GM10248 (cell line): ENCODE data around the gene SURF2.

Experiments used
- CTCF ChIA-PET: fragments of 300-600 bp; sonication (Branson Sonifier 250); formaldehyde crosslinking; extraction: SDS; loops from one replicate; lab custom pipeline; 2021; ENCODE audit warnings: antibody characterized with exemption; lab: Yijun Ruan, JAX
- POLR2A ChIA-PET: fragments of 350-650 bp; sonication (Branson Sonifier 250); formaldehyde crosslinking; extraction: SDS; loops from one replicate; lab custom pipeline; 2020; ENCODE audit warnings: antibody characterized with exemption; lab: Yijun Ruan, JAX
- DNase-seq: peaks from one replicate; pipeline ENCODE4 v3.0.0; 2012; ENCODE audit errors: extremely low spot score
- TF ChIP-seq, protein P1 (sequence below): IDR thresholded peaks from 2 replicates; pipeline ENCODE4 v1.5.1; 2012; ENCODE audit warnings: mild to moderate bottlenecking, low read depth; ENCODE audit errors: extremely low read depth, missing control alignments, control extremely low read depth

Gene SURF2

DNA sequence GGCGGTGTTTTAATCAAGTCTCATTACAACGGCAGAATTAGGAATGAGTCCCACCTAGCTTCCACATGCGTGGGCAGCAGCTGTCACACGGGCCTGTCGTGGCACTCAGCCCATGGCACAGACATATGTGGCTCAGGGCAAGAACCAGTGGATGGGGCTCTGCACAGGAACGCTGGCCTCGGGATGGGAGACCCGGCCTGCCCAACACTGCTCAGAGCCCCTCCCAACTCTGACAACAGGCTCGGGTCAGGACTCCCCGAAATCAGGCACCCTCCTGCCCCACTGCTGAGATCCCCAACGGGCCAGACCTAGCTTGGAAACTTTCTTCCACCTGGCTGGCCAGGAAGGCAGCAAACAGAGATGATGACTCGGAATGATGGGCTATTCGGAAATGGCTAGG lies 15.4 kb upstream of the SURF2 start:
- ChIA-PET POLR2A (interaction anchor here (0.5 to 1.2 kb wide), 2 partner anchors 24 to 31 kb away, joined by 3 to 7 read pairs; no protein-coding TSS in a partner anchor), CTCF (no interaction called here)
- TF ChIP-seq, protein P1, sequence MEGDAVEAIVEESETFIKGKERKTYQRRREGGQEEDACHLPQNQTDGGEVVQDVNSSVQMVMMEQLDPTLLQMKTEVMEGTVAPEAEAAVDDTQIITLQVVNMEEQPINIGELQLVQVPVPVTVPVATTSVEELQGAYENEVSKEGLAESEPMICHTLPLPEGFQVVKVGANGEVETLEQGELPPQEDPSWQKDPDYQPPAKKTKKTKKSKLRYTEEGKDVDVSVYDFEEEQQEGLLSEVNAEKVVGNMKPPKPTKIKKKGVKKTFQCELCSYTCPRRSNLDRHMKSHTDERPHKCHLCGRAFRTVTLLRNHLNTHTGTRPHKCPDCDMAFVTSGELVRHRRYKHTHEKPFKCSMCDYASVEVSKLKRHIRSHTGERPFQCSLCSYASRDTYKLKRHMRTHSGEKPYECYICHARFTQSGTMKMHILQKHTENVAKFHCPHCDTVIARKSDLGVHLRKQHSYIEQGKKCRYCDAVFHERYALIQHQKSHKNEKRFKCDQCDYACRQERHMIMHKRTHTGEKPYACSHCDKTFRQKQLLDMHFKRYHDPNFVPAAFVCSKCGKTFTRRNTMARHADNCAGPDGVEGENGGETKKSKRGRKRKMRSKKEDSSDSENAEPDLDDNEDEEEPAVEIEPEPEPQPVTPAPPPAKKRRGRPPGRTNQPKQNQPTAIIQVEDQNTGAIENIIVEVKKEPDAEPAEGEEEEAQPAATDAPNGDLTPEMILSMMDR, result no peak
- DNase-seq, result no peak

- ChIA-PET POLR2A (interaction anchor here (0.5 kb wide), 1 partner anchor 23 kb away, joined by 7 read pairs; no protein-coding TSS in a partner anchor), CTCF (interaction anchor here (0.9 to 2.5 kb wide), 6 partner anchors 9 to 156 kb away, joined by 3 to 13 read pairs (median 3); no protein-coding TSS in a partner anchor)
- TF ChIP-seq, protein P1, result no peak
- no peak for DNase-seq
Observed at GRCh38 chr9:133341369-133342068, 14.8 kb upstream of the SURF2 start.

- CTCF ChIA-PET, result interaction anchor here (0.9 to 2.5 kb wide), 6 partner anchors 9 to 156 kb away, joined by 3 to 13 read pairs (median 3); no protein-coding TSS in a partner anchor
- DNase-seq, result no peak
- POLR2A ChIA-PET, result no interaction called here
- TF ChIP-seq, protein P1, result no peak
Observed at GRCh38 chr9:133342069-133342406, 14.3 kb upstream of the SURF2 start.

GRCh38 chr9:133342570-133342969 lies 13.8 kb upstream of the SURF2 start:
- ChIA-PET CTCF (interaction anchor here (0.9 to 2.5 kb wide), 7 partner anchors 8 to 157 kb away, joined by 3 to 13 read pairs (median 3); no protein-coding TSS in a partner anchor), POLR2A (no interaction called here)
- DNase-seq, result no peak
- TF ChIP-seq, protein P1, result peak; percentile 22

GRCh38 chr9:133344071-133344470 lies 12.3 kb upstream of the SURF2 start:
- ChIA-PET CTCF (interaction anchor here (1.1 to 1.4 kb wide), 2 partner anchors 11 to 14 kb away, joined by 3 to 4 read pairs; no protein-coding TSS in a partner anchor), POLR2A (no interaction called here)
- no peak for DNase-seq
- TF ChIP-seq, protein P1, result no peak

DNA sequence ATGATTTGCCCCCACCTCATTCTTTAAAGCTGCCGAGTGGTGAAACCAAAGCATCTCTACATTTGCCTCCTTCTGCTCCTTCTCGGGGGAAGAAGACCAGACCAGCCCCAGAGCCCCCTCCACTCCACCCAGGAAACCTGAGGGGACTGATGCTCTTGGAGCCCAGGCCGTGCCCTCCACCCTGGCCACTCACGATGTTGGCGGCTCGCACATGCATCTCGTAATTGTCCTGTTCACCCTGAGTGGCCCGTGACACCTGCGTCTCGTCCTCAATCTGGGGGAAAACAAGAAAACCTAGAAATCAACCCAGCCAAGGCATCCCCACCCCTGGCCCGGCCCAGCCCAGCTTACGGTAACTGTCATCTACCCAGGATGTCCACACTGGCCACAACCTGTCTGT lies 11.4 kb upstream of the SURF2 start:
- ChIA-PET CTCF (interaction anchor here (1.1 kb wide), 1 partner anchor 15 kb away, joined by 3 read pairs; no protein-coding TSS in a partner anchor), POLR2A (no interaction called here)
- TF ChIP-seq, protein P1, result no peak
- DNase-seq, result no peak
